Fibroblast of lung (primary cell): ENCODE measurements around the gene SOX9. TPM values are rescaled to one million over a fixed set of nuclear protein-coding genes. Genes with fewer than 3 reads are reported as not detected.
A peak's percentile ranks its signal among the peaks of the same experiment; 100 is the strongest.

ENCODE experiments used
- DNase-seq, 2 donors: peaks; one replicate each; pipeline versions ENCODE4 v3.0.0 to v3.0.0-alpha.2; 2010; ENCODE audit warnings: low read depth in 2 of 2
- H2AFZ ChIP-seq: 2 replicates; pipeline ENCODE4 v1.5.1; 2012; ENCODE audit warnings: low read length, control low read depth, inconsistent platforms
- H3K27ac ChIP-seq: 2 replicates; pipeline ENCODE4 v1.5.1; 2011; ENCODE audit warnings: low read length, control low read depth; ENCODE audit not compliant: insufficient read depth
- H3K27me3 ChIP-seq: 2 replicates; pipeline ENCODE4 v1.5.1; 2011; ENCODE audit warnings: mild to moderate bottlenecking, low read length; ENCODE audit not compliant: control insufficient read depth, insufficient read depth
- H3K36me3 ChIP-seq: 2 replicates; pipeline ENCODE4 v1.5.1; 2011; ENCODE audit warnings: low read length; ENCODE audit not compliant: control insufficient read depth, insufficient read depth
- H3K4me1 ChIP-seq: 2 replicates; pipeline ENCODE4 v1.5.1; 2011; ENCODE audit warnings: low read length; ENCODE audit not compliant: control insufficient read depth, insufficient read depth; ENCODE audit errors: extremely low read depth
- H3K4me2 ChIP-seq: 2 replicates; pipeline ENCODE4 v1.5.1; 2011; ENCODE audit warnings: low read length, control low read depth; ENCODE audit not compliant: insufficient read depth; ENCODE audit errors: extremely low read depth
- H3K4me3 ChIP-seq, 4 experiments: fragments of 200-600 bp in 1 of 4; sonication (generic) in 1 of 4; replicated peaks in 1 of 4; 2 replicates each; pipeline ENCODE4 v1.5.1; 2011 to 2016; ENCODE audit warnings: low read length in 4 of 4, low read depth in 3 of 4, mild to moderate bottlenecking in 3 of 4, control low read depth in 2 of 4, inconsistent platforms in 1 of 4, mixed read lengths in 1 of 4; ENCODE audit not compliant: insufficient read depth in 1 of 4; ENCODE audit errors: control extremely low read depth in 1 of 4
- H3K79me2 ChIP-seq: 2 replicates; pipeline ENCODE4 v1.5.1; 2012; ENCODE audit warnings: mild to moderate bottlenecking, low read length, inconsistent platforms; ENCODE audit not compliant: control insufficient read depth, insufficient read depth
- H3K9ac ChIP-seq: 2 replicates; pipeline ENCODE4 v1.5.1; 2011; ENCODE audit warnings: mild to moderate bottlenecking, low read length, control low read depth; ENCODE audit not compliant: insufficient read depth
- H3K9me3 ChIP-seq: 2 replicates; pipeline ENCODE4 v1.5.1; 2012; ENCODE audit warnings: low read depth, low read length; ENCODE audit not compliant: control insufficient read depth, insufficient read depth
- H4K20me1 ChIP-seq: 2 replicates; pipeline ENCODE4 v1.5.1; 2011; ENCODE audit warnings: low read length; ENCODE audit not compliant: control insufficient read depth, insufficient read depth; ENCODE audit errors: extremely low read depth
- EZH2 ChIP-seq: IDR thresholded peaks from 2 replicates; pipeline ENCODE4 v1.5.1; 2012; ENCODE audit warnings: low read length, control low read depth, mild to moderate bottlenecking; ENCODE audit errors: missing control alignments
- polyA plus RNA-seq, 2 donors: library from polyadenylated mRNA; depleted of rRNA in 1 of 2; stranded (reverse) in 1 of 2; unstranded in 1 of 2; fragments of >200 nt; gene quantifications; 2 replicates each; pipeline ENCODE4 v1.2.1, GENCODE V29; 2011 to 2012; ENCODE audit warnings: missing spikeins in 1 of 2
- total RNA-seq: library from RNA; depleted of rRNA; stranded (reverse); fragments of >200 nt; gene quantifications from 2 replicates; pipeline ENCODE4 v1.2.1, GENCODE V29; 2014
- TF ChIP-seq, protein P1 (sequence below), 2 donors: IDR thresholded peaks in 1 of 2; conservative IDR thresholded peaks in 1 of 2; 1 replicate in 1 of 2; 2 replicates in 1 of 2; pipeline ENCODE4 v1.5.1; 2011 to 2012; ENCODE audit warnings: low read length in 2 of 2, control low read depth in 1 of 2, inconsistent platforms in 1 of 2, low read depth in 1 of 2, mild to moderate bottlenecking in 1 of 2

The SOX9 gene
- total and polyA plus RNA-seq, 2 donors (not counting 1 experiment from before 2014, with no cell fraction given) = 3.1 to 5.4 TPM

DNA sequence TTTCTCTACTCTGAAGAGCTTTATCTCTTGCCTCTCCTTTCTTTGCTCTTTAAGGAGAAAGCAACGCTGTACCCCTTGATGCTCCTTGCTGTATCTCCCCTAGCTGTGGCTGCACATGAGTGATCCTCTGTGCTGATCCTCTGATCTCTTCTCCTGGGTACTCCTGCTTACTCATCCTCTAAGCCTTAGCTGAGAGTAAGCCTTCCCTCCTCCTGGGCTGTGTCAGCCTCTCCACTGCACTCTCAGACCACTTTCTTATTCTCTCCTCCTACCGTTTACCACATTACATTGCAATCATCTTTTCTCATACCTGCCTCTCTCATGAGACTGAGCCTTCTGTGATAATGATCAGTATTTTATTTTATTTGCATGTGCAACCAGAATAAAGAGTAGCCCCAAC lies 25.1 kb downstream of the SOX9 start:
- no peaks in the 10 kb centered on the region for H3K9me3 ChIP-seq
- H3K4me2 ChIP-seq = no peak overlapping the region
- peaks cover 2% of the 10 kb centered on the region for H3K27me3 ChIP-seq
- no peaks in the 10 kb centered on the region for H3K36me3 ChIP-seq
- no peak overlapping the region for H3K9ac ChIP-seq
- H3K79me2 ChIP-seq = no peaks in the 10 kb centered on the region
- no peaks in the 10 kb centered on the region for H3K4me1 ChIP-seq
- DNase-seq = peak in 1 of 2 donors; percentile 68
- TF ChIP-seq, protein P1, sequence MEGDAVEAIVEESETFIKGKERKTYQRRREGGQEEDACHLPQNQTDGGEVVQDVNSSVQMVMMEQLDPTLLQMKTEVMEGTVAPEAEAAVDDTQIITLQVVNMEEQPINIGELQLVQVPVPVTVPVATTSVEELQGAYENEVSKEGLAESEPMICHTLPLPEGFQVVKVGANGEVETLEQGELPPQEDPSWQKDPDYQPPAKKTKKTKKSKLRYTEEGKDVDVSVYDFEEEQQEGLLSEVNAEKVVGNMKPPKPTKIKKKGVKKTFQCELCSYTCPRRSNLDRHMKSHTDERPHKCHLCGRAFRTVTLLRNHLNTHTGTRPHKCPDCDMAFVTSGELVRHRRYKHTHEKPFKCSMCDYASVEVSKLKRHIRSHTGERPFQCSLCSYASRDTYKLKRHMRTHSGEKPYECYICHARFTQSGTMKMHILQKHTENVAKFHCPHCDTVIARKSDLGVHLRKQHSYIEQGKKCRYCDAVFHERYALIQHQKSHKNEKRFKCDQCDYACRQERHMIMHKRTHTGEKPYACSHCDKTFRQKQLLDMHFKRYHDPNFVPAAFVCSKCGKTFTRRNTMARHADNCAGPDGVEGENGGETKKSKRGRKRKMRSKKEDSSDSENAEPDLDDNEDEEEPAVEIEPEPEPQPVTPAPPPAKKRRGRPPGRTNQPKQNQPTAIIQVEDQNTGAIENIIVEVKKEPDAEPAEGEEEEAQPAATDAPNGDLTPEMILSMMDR (conservative IDR thresholded peaks at IDR 0.05 in 1 of 2, IDR thresholded peaks at IDR 0.05 in 1 of 2; ENCODE audit: low read depth in 1 of 2, low read length in 2 of 2) = no peak
- no peak for TF ChIP-seq EZH2
- no peaks in the 10 kb centered on the region for H4K20me1 ChIP-seq
- no peak overlapping the region for H3K27ac ChIP-seq
- no peak overlapping the region for H3K4me3 ChIP-seq
- no peak overlapping the region for H2AFZ ChIP-seq

GRCh38 chr17:72146371-72146770 lies 25.6 kb downstream of the SOX9 start:
- Histone ChIP-seq H3K79me2 (no peaks in the 10 kb centered on the region), H4K20me1 (no peaks in the 10 kb centered on the region), H3K4me2 (no peak overlapping the region), H3K9me3 (no peaks in the 10 kb centered on the region), H3K9ac (no peak overlapping the region), H3K36me3 (no peaks in the 10 kb centered on the region), H3K27me3 (peaks cover 2% of the 10 kb centered on the region), H2AFZ (no peak overlapping the region), H3K4me3 (no peak overlapping the region), H3K27ac (no peak overlapping the region), H3K4me1 (no peaks in the 10 kb centered on the region)
- DNase-seq = no peak
- no peak for TF ChIP-seq EZH2
- TF ChIP-seq, protein P1 (conservative IDR thresholded peaks at IDR 0.05 in 1 of 2, IDR thresholded peaks at IDR 0.05 in 1 of 2; ENCODE audit: low read depth in 1 of 2, low read length in 2 of 2) = no peak

DNA sequence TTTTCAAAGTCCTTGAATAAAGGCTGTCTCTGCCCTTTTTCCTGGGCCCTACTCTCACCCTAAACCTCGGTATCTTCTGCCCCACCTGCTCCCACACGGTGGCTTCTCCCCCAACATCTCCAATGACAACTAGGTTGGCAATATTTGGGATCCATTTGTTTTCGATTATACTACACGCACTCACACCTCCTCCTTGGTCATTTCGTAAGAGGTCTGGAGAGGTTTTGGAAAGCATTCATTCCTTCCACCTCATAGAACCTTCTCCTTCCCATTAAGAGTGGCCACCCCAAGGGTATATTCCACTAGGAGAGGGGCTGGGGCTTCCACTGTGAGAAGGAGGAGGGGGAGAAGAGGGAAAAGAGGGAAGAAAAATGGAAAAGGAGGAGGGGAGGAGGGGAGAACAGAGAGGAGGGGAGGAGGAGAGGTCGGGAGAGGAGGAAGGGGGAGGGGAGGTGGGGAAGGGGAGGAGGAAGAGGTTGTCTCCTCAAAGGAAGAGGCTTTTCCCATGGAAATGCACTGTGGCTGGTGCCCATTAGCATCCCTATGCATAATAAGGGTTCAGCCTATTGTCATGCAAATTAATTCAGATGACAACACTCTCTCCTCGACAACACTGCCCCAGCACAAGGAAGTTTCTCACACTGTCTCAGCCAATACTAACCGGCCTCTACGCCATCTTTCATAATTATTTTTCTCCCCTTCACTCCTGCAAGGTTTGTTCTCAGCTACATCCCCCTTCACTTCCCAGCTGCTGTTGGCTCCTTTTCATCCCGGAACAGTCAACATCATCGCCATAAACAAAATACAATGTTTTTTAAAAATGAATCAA lies 30.0 kb downstream of the SOX9 start:
- H3K4me2 ChIP-seq = no peak overlapping the region
- no peaks in the 10 kb centered on the region for H4K20me1 ChIP-seq
- no peaks in the 10 kb centered on the region for H3K9me3 ChIP-seq
- H3K27me3 ChIP-seq = peaks cover under 1% of the 10 kb centered on the region
- H2AFZ ChIP-seq = no peak overlapping the region
- no peak overlapping the region for H3K9ac ChIP-seq
- no peak overlapping the region for H3K27ac ChIP-seq
- peaks cover 4% of the 10 kb centered on the region for H3K4me1 ChIP-seq
- H3K4me3 ChIP-seq = no peak overlapping the region
- no peaks in the 10 kb centered on the region for H3K79me2 ChIP-seq
- peak in 1 of 2 donors; percentile 59 for DNase-seq
- no peaks in the 10 kb centered on the region for H3K36me3 ChIP-seq
- TF ChIP-seq, protein P1 (conservative IDR thresholded peaks at IDR 0.05 in 1 of 2, IDR thresholded peaks at IDR 0.05 in 1 of 2; ENCODE audit: low read depth in 1 of 2, low read length in 2 of 2) = no peak
- TF ChIP-seq EZH2 = no peak
